ENCODE results near the gene CRELD2.

CRELD2 gene

DNA sequence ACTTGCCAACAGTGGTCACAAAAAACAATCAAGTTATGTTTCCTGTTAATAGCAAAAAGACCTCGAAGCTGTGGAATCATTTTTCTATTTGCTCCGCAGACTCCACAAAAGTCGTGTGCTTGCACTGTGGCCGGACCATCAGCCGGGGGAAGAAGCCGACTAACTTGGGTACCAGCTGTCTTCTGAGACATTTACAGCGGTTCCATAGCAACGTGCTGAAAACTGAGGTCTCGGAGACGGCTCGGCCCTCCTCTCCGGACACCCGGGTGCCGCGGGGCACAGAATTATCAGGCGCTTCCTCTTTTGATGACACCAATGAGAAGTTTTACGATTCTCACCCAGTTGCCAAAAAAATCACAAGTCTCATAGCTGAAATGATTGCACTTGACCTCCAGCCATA, 33.2 kb upstream of the CRELD2 start:
- TF ChIP-seq, protein P1, sequence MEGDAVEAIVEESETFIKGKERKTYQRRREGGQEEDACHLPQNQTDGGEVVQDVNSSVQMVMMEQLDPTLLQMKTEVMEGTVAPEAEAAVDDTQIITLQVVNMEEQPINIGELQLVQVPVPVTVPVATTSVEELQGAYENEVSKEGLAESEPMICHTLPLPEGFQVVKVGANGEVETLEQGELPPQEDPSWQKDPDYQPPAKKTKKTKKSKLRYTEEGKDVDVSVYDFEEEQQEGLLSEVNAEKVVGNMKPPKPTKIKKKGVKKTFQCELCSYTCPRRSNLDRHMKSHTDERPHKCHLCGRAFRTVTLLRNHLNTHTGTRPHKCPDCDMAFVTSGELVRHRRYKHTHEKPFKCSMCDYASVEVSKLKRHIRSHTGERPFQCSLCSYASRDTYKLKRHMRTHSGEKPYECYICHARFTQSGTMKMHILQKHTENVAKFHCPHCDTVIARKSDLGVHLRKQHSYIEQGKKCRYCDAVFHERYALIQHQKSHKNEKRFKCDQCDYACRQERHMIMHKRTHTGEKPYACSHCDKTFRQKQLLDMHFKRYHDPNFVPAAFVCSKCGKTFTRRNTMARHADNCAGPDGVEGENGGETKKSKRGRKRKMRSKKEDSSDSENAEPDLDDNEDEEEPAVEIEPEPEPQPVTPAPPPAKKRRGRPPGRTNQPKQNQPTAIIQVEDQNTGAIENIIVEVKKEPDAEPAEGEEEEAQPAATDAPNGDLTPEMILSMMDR (IDR thresholded peaks at IDR 0.05; ENCODE audit: low read depth, low read length, missing control alignments), result no peak
- no peak overlapping the region for H3K27ac ChIP-seq
- in situ Hi-C loops (cut with HindIII; ENCODE audit: low pct_ligation_motif_present, low sequenced_read_pairs), result no loop called here
- H3K36me3 ChIP-seq (replicated peaks), result peaks cover 40% of the 10 kb centered on the region
- no peaks in the 10 kb centered on the region for H3K27me3 ChIP-seq (replicated peaks)
- no peak overlapping the region for H3K4me3 ChIP-seq (ENCODE audit: low read depth, low read length)
- DNase-seq, result no peak

DNA sequence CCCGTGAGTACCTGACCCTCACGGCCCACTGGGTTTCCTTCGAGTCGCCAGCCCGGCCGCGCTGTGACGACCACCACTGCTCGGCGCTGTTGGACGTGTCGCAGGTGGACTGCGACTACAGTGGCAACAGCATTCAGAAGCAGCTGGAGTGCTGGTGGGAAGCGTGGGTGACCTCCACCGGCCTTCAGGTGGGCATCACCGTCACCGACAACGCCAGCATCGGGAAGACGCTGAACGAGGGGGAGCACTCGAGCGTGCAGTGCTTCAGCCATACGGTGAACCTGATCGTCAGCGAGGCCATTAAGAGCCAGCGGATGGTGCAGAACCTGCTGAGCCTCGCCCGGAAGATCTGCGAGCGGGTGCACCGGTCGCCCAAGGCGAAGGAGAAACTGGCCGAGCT, 32.6 kb upstream of the CRELD2 start:
- Histone ChIP-seq H3K27ac (no peak overlapping the region), H3K36me3 (replicated peaks) (peaks cover 40% of the 10 kb centered on the region), H3K27me3 (replicated peaks) (no peaks in the 10 kb centered on the region), H3K4me3 (ENCODE audit: low read depth, low read length) (no peak overlapping the region)
- DNase-seq, result no peak
- TF ChIP-seq, protein P1 (IDR thresholded peaks at IDR 0.05; ENCODE audit: low read depth, low read length, missing control alignments), result no peak
- in situ Hi-C loops (cut with HindIII; ENCODE audit: low pct_ligation_motif_present, low sequenced_read_pairs), result no loop called here

DNA sequence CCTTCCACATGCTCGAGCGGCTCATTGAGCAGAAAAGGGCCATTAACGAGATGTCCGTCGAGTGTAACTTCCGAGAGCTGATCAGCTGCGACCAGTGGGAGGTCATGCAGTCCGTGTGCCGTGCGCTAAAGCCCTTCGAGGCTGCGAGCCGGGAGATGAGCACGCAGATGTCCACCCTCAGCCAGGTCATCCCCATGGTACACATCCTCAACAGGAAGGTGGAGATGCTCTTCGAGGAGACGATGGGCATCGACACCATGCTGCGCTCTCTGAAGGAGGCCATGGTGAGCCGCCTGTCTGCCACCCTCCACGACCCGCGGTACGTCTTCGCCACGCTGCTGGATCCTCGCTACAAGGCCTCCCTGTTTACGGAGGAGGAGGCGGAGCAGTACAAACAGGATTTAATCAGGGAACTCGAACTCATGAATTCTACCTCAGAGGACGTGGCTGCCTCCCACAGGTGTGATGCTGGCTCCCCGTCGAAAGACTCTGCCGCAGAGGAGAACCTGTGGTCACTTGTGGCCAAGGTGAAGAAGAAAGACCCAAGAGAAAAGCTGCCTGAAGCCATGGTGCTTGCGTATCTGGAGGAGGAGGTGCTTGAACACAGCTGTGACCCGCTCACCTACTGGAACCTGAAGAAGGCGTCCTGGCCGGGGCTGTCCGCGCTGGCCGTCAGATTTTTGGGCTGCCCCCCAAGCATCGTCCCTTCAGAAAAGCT, 31.9 kb upstream of the CRELD2 start:
- DNase-seq, result no peak
- H3K27me3 ChIP-seq (replicated peaks), result no peaks in the 10 kb centered on the region

DNA sequence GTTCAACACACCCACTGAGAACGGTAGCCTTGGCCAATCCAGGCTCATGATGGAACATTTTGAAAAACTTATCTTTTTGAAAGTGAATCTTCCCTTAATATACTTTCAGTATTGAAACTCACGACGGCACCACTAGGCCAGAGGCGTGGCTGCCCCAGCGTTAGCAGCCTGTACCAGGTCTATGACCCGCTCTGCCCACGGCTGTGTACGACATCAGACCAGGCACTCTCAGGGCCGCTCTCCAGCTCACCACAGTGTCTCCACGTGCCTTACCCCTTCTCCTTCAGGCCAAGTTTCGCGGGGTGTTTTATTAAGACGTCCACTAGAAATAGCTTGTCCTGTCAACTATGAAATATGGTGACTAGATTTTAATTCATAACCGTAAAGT, 31.4 kb upstream of the CRELD2 start:
- TF ChIP-seq, protein P1 (IDR thresholded peaks at IDR 0.05; ENCODE audit: low read depth, low read length, missing control alignments), result no peak
- H3K27ac ChIP-seq, result no peak overlapping the region
- in situ Hi-C loops (cut with HindIII; ENCODE audit: low pct_ligation_motif_present, low sequenced_read_pairs), result no loop called here
- H3K36me3 ChIP-seq (replicated peaks), result peaks cover 46% of the 10 kb centered on the region
- no peaks in the 10 kb centered on the region for H3K27me3 ChIP-seq (replicated peaks)
- H3K4me3 ChIP-seq (ENCODE audit: low read depth, low read length), result no peak overlapping the region
- DNase-seq, result no peak

More for the DNA sequence above, 31.9 kb upstream of the CRELD2 start:
- Histone ChIP-seq H3K27ac (no peak overlapping the region), H3K36me3 (replicated peaks) (peaks cover 46% of the 10 kb centered on the region), H3K4me3 (ENCODE audit: low read depth, low read length) (no peak overlapping the region)
- in situ Hi-C loops (cut with HindIII; ENCODE audit: low pct_ligation_motif_present, low sequenced_read_pairs), result no loop called here
- TF ChIP-seq, protein P1 (IDR thresholded peaks at IDR 0.05; ENCODE audit: low read depth, low read length, missing control alignments), result no peak

DNA sequence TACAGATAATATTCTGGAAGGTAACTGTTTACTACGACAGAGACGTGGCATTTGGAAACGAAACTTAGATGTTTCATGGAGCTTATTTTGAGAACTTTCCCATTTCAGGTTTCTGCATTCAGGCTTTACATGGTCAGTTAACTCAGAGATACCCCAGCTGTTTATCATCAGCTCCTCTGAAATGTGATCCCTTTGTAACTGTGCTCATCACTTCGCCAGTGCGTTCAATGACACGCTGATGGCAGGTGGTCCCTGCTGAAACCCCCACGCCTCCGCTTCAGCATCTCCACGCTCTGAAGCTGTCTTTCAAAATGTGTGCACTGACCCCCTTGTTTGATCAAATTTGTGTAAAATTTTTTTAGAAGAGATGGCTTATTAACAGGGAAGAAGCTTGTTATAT, 30.7 kb upstream of the CRELD2 start:
- peaks cover 46% of the 10 kb centered on the region for H3K36me3 ChIP-seq (replicated peaks)
- DNase-seq, result no peak
- no peaks in the 10 kb centered on the region for H3K27me3 ChIP-seq (replicated peaks)
- TF ChIP-seq, protein P1 (IDR thresholded peaks at IDR 0.05; ENCODE audit: low read depth, low read length, missing control alignments), result no peak
- no peak overlapping the region for H3K27ac ChIP-seq
- no peak overlapping the region for H3K4me3 ChIP-seq (ENCODE audit: low read depth, low read length)
- in situ Hi-C loops (cut with HindIII; ENCODE audit: low pct_ligation_motif_present, low sequenced_read_pairs), result no loop called here

DNA sequence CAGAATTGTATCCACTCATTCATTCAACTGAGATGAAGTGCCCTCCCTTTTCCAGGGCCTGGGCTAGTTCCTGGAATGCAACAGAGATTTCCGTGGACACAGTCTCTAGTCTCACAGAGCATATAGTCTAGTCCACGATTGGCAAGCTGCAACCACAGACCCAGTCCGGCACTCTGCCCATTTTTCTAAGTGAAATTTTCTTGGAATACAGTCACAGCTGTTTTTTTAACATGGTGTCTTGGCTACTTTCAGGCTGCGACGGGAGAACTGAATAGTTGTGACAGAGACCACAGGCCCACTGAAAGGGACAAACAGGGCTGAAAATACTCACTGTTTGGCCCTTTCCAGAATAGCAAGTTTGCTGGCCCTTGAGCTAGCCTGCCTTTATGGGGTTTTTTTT, 29.4 kb upstream of the CRELD2 start:
- DNase-seq, result no peak
- Histone ChIP-seq H3K27ac (no peak overlapping the region), H3K27me3 (replicated peaks) (no peaks in the 10 kb centered on the region), H3K4me3 (ENCODE audit: low read depth, low read length) (no peak overlapping the region), H3K36me3 (replicated peaks) (peaks cover 46% of the 10 kb centered on the region)
- in situ Hi-C loops (cut with HindIII; ENCODE audit: low pct_ligation_motif_present, low sequenced_read_pairs), result no loop called here
- TF ChIP-seq, protein P1 (IDR thresholded peaks at IDR 0.05; ENCODE audit: low read depth, low read length, missing control alignments), result no peak

Measured in brain microvascular endothelial cell (primary cell).